Fibroblast of lung (primary cell): ENCODE data around the gene CDK18. TPM values are rescaled to one million over a fixed set of nuclear protein-coding genes. Genes with fewer than 3 reads are reported as not detected.

Experiments
- DNase-seq, 2 donors: peaks; one replicate each; pipeline versions ENCODE4 v3.0.0 to v3.0.0-alpha.2; 2010; ENCODE audit warnings: low read depth in 2 of 2
- H2AFZ ChIP-seq: 2 replicates; pipeline ENCODE4 v1.5.1; 2012; ENCODE audit warnings: low read length, control low read depth, inconsistent platforms
- H3K27ac ChIP-seq: 2 replicates; pipeline ENCODE4 v1.5.1; 2011; ENCODE audit warnings: low read length, control low read depth; ENCODE audit not compliant: insufficient read depth
- H3K27me3 ChIP-seq: 2 replicates; pipeline ENCODE4 v1.5.1; 2011; ENCODE audit warnings: mild to moderate bottlenecking, low read length; ENCODE audit not compliant: control insufficient read depth, insufficient read depth
- H3K36me3 ChIP-seq: 2 replicates; pipeline ENCODE4 v1.5.1; 2011; ENCODE audit warnings: low read length; ENCODE audit not compliant: control insufficient read depth, insufficient read depth
- H3K4me1 ChIP-seq: 2 replicates; pipeline ENCODE4 v1.5.1; 2011; ENCODE audit warnings: low read length; ENCODE audit not compliant: control insufficient read depth, insufficient read depth; ENCODE audit errors: extremely low read depth
- H3K4me2 ChIP-seq: 2 replicates; pipeline ENCODE4 v1.5.1; 2011; ENCODE audit warnings: low read length, control low read depth; ENCODE audit not compliant: insufficient read depth; ENCODE audit errors: extremely low read depth
- H3K4me3 ChIP-seq, 4 experiments: fragments of 200-600 bp in 1 of 4; sonication (generic) in 1 of 4; replicated peaks in 1 of 4; 2 replicates each; pipeline ENCODE4 v1.5.1; 2011 to 2016; ENCODE audit warnings: low read length in 4 of 4, low read depth in 3 of 4, mild to moderate bottlenecking in 3 of 4, control low read depth in 2 of 4, inconsistent platforms in 1 of 4, mixed read lengths in 1 of 4; ENCODE audit not compliant: insufficient read depth in 1 of 4; ENCODE audit errors: control extremely low read depth in 1 of 4
- H3K79me2 ChIP-seq: 2 replicates; pipeline ENCODE4 v1.5.1; 2012; ENCODE audit warnings: mild to moderate bottlenecking, low read length, inconsistent platforms; ENCODE audit not compliant: control insufficient read depth, insufficient read depth
- H3K9ac ChIP-seq: 2 replicates; pipeline ENCODE4 v1.5.1; 2011; ENCODE audit warnings: mild to moderate bottlenecking, low read length, control low read depth; ENCODE audit not compliant: insufficient read depth
- H3K9me3 ChIP-seq: 2 replicates; pipeline ENCODE4 v1.5.1; 2012; ENCODE audit warnings: low read depth, low read length; ENCODE audit not compliant: control insufficient read depth, insufficient read depth
- H4K20me1 ChIP-seq: 2 replicates; pipeline ENCODE4 v1.5.1; 2011; ENCODE audit warnings: low read length; ENCODE audit not compliant: control insufficient read depth, insufficient read depth; ENCODE audit errors: extremely low read depth
- CTCF ChIP-seq, 2 donors: IDR thresholded peaks in 1 of 2; conservative IDR thresholded peaks in 1 of 2; 1 replicate in 1 of 2; 2 replicates in 1 of 2; pipeline ENCODE4 v1.5.1; 2011 to 2012; ENCODE audit warnings: low read length in 2 of 2, control low read depth in 1 of 2, inconsistent platforms in 1 of 2, low read depth in 1 of 2, mild to moderate bottlenecking in 1 of 2
- EZH2 ChIP-seq: IDR thresholded peaks from 2 replicates; pipeline ENCODE4 v1.5.1; 2012; ENCODE audit warnings: low read length, control low read depth, mild to moderate bottlenecking; ENCODE audit errors: missing control alignments
- polyA plus RNA-seq, 2 donors: library from polyadenylated mRNA; depleted of rRNA in 1 of 2; stranded (reverse) in 1 of 2; unstranded in 1 of 2; fragments of >200 nt; gene quantifications; 2 replicates each; pipeline ENCODE4 v1.2.1, GENCODE V29; 2011 to 2012; ENCODE audit warnings: missing spikeins in 1 of 2
- total RNA-seq: library from RNA; depleted of rRNA; stranded (reverse); fragments of >200 nt; gene quantifications from 2 replicates; pipeline ENCODE4 v1.2.1, GENCODE V29; 2014

CDK18 gene
- total and polyA plus RNA-seq, 2 donors (not counting 1 experiment from before 2014, with no cell fraction given) = 0.33 to 2.1 TPM

GRCh38 chr1:205495237-205495823 is 9.1 kb upstream of the CDK18 start:
- Histone ChIP-seq H3K4me1 (peaks cover 8% of the 10 kb centered on the region), H4K20me1 (no peaks in the 10 kb centered on the region), H3K36me3 (no peaks in the 10 kb centered on the region), H3K79me2 (no peaks in the 10 kb centered on the region), H3K27ac (no peak overlapping the region), H3K27me3 (peaks cover 5% of the 10 kb centered on the region), H3K9ac (no peak overlapping the region), H2AFZ (no peak overlapping the region), H3K4me2 (no peak overlapping the region), H3K4me3 (no peak overlapping the region), H3K9me3 (no peaks in the 10 kb centered on the region)
- DNase-seq = no peak
- TF ChIP-seq CTCF (conservative IDR thresholded peaks at IDR 0.05 in 1 of 2, IDR thresholded peaks at IDR 0.05 in 1 of 2; ENCODE audit: low read depth in 1 of 2, low read length in 2 of 2) (no peak), EZH2 (no peak)

- Histone ChIP-seq H3K9ac (no peak overlapping the region), H3K36me3 (no peaks in the 10 kb centered on the region), H3K27me3 (peaks cover 3% of the 10 kb centered on the region), H3K27ac (no peak overlapping the region), H3K79me2 (no peaks in the 10 kb centered on the region), H2AFZ (no peak overlapping the region), H3K4me3 (no peak overlapping the region), H3K9me3 (no peaks in the 10 kb centered on the region), H3K4me1 (peaks cover 8% of the 10 kb centered on the region), H4K20me1 (no peaks in the 10 kb centered on the region), H3K4me2 (no peak overlapping the region)
- no peak for DNase-seq
- TF ChIP-seq CTCF (conservative IDR thresholded peaks at IDR 0.05 in 1 of 2, IDR thresholded peaks at IDR 0.05 in 1 of 2; ENCODE audit: low read depth in 1 of 2, low read length in 2 of 2) (no peak), EZH2 (no peak)
Measured at GRCh38 chr1:205496661-205497060, 7.8 kb upstream of the CDK18 start.

- Histone ChIP-seq H3K4me1 (peaks cover 8% of the 10 kb centered on the region), H3K27ac (no peak overlapping the region), H3K27me3 (peaks cover 3% of the 10 kb centered on the region), H3K79me2 (no peaks in the 10 kb centered on the region), H3K4me2 (no peak overlapping the region), H3K4me3 (no peak overlapping the region), H3K9me3 (no peaks in the 10 kb centered on the region), H3K36me3 (no peaks in the 10 kb centered on the region), H2AFZ (no peak overlapping the region), H3K9ac (no peak overlapping the region), H4K20me1 (no peaks in the 10 kb centered on the region)
- TF ChIP-seq CTCF (conservative IDR thresholded peaks at IDR 0.05 in 1 of 2, IDR thresholded peaks at IDR 0.05 in 1 of 2; ENCODE audit: low read depth in 1 of 2, low read length in 2 of 2) (no peak), EZH2 (no peak)
- no peak for DNase-seq
Measured at GRCh38 chr1:205497351-205497750, 7.1 kb upstream of the CDK18 start.
